GM19351 (cell line): ENCODE measurements around the gene RAPH1.
A peak's percentile ranks its signal among the peaks of the same experiment; 100 is the strongest.

ENCODE experiments used
- ATAC-seq: cut with Tn5 transposase; IDR thresholded peaks from one replicate; pipeline ENCODE4 v1.9.1; 2021; ENCODE audit warnings: mild to moderate bottlenecking, moderate library complexity; ENCODE audit not compliant: unreplicated experiment

Gene RAPH1, protein sequence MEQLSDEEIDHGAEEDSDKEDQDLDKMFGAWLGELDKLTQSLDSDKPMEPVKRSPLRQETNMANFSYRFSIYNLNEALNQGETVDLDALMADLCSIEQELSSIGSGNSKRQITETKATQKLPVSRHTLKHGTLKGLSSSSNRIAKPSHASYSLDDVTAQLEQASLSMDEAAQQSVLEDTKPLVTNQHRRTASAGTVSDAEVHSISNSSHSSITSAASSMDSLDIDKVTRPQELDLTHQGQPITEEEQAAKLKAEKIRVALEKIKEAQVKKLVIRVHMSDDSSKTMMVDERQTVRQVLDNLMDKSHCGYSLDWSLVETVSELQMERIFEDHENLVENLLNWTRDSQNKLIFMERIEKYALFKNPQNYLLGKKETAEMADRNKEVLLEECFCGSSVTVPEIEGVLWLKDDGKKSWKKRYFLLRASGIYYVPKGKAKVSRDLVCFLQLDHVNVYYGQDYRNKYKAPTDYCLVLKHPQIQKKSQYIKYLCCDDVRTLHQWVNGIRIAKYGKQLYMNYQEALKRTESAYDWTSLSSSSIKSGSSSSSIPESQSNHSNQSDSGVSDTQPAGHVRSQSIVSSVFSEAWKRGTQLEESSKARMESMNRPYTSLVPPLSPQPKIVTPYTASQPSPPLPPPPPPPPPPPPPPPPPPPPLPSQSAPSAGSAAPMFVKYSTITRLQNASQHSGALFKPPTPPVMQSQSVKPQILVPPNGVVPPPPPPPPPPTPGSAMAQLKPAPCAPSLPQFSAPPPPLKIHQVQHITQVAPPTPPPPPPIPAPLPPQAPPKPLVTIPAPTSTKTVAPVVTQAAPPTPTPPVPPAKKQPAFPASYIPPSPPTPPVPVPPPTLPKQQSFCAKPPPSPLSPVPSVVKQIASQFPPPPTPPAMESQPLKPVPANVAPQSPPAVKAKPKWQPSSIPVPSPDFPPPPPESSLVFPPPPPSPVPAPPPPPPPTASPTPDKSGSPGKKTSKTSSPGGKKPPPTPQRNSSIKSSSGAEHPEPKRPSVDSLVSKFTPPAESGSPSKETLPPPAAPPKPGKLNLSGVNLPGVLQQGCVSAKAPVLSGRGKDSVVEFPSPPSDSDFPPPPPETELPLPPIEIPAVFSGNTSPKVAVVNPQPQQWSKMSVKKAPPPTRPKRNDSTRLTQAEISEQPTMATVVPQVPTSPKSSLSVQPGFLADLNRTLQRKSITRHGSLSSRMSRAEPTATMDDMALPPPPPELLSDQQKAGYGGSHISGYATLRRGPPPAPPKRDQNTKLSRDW

DNA sequence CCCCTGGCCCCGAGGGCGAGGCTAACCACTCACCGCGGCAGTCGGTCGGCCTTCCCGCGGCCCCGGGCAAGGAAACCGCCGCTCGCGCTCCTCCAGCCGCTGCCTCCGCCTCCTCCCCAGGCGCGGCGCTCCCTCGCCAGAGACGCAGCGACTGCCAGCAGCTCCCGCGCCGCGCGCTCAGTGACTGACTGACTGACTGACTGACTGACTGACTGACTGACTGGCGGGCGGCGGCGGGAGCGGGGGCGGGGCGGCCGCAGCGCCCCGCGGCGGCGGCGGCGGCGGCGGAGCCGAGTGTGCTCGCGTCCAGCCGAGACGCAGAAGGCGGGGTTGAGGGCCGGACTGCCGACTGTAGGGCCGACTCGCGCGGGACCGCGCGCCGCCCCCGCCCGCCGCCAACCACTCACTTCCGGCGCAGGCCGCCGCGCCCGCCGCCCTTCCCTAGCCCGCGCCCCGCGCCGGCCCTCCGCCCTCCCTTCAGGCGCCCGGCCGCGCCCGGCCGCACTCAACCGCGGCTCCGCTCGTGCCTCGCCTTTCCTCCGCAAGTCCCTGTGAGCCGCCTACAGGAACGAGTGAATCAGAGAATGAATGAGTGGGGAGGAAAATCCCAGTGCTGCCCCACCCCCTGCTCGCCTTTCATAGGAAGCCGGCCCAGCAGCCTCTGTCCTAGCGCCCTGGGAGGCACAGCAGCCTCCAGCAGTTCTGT is at the start of gene RAPH1:
Gene RAPH1, minus strand, starts transcription at position 224 of the 706 bp plus-strand sequence. CDS start 39,948 bp downstream, outside the sequence.
- ATAC-seq: peak; percentile 76

DNA sequence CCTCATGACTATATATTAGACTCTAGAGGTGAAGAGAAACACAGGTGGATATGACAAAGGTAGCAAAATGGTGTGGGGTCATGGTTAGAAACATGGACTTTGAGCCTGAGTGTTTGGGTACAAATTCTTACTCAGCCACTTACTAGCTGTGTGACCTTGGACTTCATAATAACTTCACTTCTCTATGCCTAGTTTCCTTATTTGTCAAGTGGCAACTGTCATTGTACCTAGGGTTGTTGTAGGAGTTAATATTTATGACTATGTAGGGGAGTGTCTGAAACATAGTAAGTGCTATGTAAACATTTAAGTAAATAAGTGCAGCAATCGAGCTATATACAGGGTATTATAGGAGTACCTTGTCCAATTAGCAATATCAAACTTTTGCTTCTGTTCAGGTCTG is 49.7 kb upstream of the RAPH1 start:
- ATAC-seq: no peak

DNA sequence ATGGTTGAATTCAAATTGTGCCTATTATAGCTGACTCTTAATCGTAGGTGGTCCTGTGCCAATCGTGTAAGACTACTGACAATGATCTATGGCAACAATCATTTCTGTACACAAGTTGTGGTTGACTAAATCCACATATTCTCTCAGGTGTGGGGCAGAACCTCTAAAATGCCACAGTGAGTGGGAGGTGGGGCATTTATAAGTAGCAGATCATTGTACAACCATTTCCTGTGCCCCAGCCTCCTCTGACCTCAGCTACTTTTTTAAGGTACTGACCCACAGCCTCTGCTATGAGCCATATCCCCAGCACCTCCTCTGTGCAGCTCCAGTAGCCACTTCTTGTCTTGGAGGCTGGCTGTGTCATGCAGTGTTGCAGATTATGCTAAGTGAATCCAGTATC is 48.6 kb upstream of the RAPH1 start:
- ATAC-seq: peak; percentile 45

- ATAC-seq: no peak
Measured at GRCh38 chr2:203583084-203583695, 48.1 kb upstream of the RAPH1 start.

DNA sequence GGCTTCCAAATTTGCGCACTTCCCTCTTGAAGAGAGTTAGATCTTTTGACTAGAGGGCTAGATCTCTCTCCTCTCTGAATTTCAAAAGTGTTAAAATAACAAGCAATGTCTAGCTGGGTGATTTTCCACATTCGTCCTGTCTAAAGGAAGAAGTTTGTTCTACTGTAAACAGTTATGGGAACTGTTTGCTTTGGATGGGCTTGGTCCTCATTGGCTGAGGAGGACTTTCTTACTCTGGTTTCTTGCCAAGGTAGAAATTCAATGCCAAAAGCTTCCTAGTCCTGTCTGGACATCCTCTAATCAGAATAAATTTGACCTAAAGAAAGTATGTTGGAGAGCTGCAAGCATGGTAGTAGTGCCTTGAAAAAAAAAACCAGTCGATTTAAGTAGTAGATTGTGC is 47.4 kb upstream of the RAPH1 start:
- no peak for ATAC-seq

GRCh38 chr2:203580844-203581243 is 45.7 kb upstream of the RAPH1 start:
- no peak for ATAC-seq

DNA sequence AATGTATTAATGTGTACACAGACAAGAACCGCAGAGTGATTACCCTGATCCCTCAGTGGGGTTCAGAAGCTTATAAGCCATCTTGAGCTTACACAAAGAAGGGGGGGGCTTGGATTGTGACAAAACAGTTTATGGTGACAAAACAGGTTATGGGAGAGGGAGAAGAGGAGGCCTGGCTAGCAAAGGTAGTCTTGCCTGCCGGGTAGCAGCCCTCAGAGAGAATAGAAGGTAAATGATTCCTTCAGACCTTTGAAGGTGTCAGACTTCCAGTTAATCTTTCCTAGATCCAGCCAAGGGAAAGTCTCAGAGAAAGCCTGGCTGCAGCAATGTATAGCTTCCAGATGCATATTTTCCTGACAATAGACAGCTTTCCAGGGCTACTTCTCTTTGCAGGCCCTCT is 44.6 kb upstream of the RAPH1 start:
- no peak for ATAC-seq

DNA sequence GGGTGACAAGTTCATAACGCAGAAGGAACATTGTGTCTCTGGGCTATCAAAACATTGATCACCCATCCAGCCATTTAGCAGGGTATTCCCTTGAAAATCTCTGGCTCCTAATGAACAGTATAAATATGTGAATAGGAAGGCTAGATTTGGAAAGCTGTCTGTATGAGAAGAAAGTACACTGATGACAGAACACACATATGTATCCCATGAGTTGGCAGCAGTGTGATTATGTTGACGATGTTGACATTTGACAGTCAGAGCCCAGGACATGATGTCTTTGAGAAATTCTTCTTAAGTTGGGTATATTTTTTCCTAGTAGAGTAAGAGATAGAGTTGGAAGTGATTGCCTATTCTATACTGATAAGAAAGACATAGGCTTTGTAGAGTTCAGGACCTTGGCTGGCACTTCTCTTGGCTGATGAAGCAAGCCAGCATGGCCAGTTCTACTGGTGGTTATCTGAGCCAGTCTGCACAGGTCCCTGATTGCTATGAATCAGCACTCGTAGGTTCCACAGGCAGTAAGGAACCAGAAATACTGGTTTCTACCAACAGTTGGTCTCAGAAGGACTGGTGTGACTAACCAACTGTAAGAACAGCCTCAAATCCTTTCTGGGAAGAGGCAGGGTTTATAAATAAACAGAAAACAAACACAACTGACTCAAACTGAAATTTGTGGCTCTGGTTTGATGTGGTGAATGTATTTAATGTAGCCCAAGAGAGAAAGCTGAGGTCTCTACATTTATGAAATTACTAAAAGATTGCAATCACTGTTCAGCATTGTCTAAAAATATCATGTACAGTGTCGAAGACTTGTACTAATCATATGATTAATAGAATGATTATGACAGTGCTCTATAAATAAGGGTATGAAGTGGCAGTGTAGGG is 43.9 kb upstream of the RAPH1 start:
- peak; percentile 93 for ATAC-seq

GRCh38 chr2:203574824-203575223 is 39.7 kb upstream of the RAPH1 start:
- no peak for ATAC-seq

DNA sequence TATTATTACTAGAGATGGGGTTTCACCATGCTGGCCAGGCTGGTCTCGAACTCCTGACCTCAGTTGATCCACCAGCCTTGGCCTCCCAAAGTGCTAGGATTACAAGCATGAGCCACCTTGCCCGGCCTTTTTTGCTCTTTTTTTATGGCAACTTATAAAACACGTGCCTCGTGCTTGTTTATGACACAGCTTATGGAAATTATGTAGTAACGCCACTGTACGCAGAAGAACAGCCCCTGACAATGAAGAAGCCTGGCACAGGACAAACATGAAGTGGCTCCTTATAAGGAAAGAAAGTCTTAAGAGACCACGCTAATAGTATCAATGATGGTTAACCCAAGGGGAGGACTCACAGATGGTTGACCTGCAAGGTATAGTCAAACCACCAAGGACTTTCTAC is 37.2 kb upstream of the RAPH1 start:
- ATAC-seq: no peak

DNA sequence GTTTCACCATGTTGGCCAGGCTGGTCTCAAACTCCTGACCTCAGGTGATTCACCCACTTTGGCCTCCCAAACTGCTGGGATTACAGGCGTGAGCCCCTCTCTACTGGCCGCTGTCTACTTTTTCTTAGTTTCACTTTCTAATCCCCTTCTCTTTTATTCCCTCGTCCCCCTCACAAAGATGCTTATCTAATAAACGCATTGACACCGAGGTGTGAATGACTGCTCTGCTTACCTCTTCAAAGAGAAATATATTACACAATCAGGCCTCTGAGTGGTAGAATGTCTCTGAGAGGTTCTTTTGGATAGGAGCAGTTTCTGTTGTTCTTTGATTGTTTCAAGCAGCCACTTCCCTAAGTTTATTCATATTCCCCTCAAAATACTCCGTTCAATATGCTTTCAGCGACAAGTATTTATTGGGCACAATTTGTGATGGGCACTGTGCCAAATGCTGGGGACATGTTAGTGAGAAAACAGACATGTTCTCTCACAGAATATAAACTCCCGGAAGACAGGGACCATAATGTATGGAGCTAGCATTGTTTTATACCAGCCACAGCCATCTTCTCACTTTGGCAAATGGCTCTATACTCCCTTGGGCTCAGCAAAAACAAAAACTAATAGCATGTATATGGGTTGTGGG is 34.7 kb upstream of the RAPH1 start:
- ATAC-seq: no peak

GRCh38 chr2:203567691-203568090 is 32.6 kb upstream of the RAPH1 start:
- no peak for ATAC-seq

DNA sequence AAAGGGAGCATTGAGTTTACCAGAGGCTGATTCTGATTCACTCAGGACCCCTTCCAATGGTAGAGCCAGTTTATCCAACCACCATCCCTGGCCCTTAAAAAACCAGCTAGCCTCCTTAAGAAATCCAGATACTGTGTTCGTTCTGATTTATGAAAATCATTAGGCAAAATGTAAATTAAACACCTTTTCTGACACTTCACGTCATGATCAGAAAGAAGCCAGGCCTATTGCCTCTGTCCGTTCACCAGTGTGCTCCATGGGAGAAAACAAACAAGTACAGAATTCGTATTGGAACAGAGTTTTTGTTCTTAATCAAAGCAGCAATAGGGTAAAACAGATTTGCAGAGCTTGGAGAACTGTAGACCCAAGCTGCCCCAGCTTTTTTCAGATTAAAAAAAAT is 31.1 kb upstream of the RAPH1 start:
- ATAC-seq: no peak

- ATAC-seq: no peak
Measured at GRCh38 chr2:203565076-203565475, 30.0 kb upstream of the RAPH1 start.

DNA sequence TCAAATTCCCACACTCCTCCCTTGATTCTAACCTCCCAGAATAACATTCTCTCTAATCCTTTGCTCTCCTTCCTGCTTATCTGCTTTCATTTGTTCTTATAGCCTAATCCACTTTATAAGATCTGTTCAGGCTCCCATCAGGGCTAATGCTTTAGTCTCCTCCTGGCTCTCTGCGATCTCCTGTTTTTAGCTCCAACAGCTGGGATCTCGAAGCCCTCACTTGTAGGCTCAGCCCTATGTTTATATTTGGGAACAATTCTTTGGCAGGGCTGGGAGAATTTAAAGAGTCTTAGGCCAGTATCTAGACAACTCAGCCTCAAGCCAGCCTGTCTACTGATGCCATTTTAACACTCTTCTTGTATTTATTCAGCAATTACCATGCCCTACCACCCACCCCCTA is 27.2 kb upstream of the RAPH1 start:
- ATAC-seq: no peak

GRCh38 chr2:203559641-203560040 is 24.5 kb upstream of the RAPH1 start:
- no peak for ATAC-seq

GRCh38 chr2:203553784-203554183 is 18.7 kb upstream of the RAPH1 start:
- no peak for ATAC-seq

DNA sequence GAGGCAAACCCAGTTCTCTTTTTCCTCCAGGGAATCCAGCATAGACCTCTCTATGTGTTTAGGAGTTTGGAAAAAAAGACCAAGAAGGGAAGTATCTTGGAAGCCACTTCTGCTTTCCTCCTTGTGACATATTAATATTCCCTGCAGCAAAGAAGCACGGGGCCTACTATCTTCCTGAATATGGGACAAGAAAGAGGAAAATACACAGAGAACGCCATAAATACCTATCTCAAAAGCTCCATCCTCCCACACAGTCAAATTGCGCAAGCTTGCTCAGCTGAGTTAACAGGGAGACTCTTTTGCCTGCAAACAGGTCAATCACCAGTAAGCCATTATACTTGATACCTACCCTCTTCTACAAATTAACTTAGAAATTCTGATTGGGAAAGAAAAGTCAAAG is 16.7 kb upstream of the RAPH1 start:
- no peak for ATAC-seq

GRCh38 chr2:203550266-203550665 is 15.2 kb upstream of the RAPH1 start:
- ATAC-seq: no peak
